ELR (cell line): ENCODE results near the gene LNX1.

Experiments used
- DNase-seq: peaks from one replicate; pipeline ENCODE4 v3.0.0-alpha.2; 2015; ENCODE audit warnings: low read depth

Gene LNX1

GRCh38 chr4:53591372-53591892 is at the start of gene LNX1:
LNX1 (minus strand) TSS chr4:53591486; CDS start chr4:53574002, 17,484 bp downstream.
- DNase-seq, result no peak

GRCh38 chr4:53640576-53641453 is 49.5 kb upstream of the LNX1 start:
- DNase-seq, result no peak

GRCh38 chr4:53638919-53639318 is 47.6 kb upstream of the LNX1 start:
- DNase-seq, result no peak

GRCh38 chr4:53637348-53637747 is 46.1 kb upstream of the LNX1 start:
- no peak for DNase-seq

GRCh38 chr4:53635697-53636483 is 44.6 kb upstream of the LNX1 start:
- DNase-seq, result no peak

GRCh38 chr4:53633608-53634007 is 42.3 kb upstream of the LNX1 start:
- no peak for DNase-seq

GRCh38 chr4:53629296-53629695 is 38.0 kb upstream of the LNX1 start:
- no peak for DNase-seq

- no peak for DNase-seq
These were observed 35.2 kb upstream of the LNX1 start for GRCh38 chr4:53626491-53626890.

- no peak for DNase-seq
These were observed 34.6 kb upstream of the LNX1 start for GRCh38 chr4:53625888-53626287.

GRCh38 chr4:53622739-53623151 is 31.5 kb upstream of the LNX1 start:
- DNase-seq, result peak; percentile 30

- DNase-seq, result peak; percentile 7
These were observed 29.7 kb upstream of the LNX1 start for GRCh38 chr4:53620956-53621355.

- no peak for DNase-seq
These were observed 28.1 kb upstream of the LNX1 start for GRCh38 chr4:53619431-53619830.

GRCh38 chr4:53618321-53618720 is 27.0 kb upstream of the LNX1 start:
- DNase-seq, result no peak

GRCh38 chr4:53617101-53617680 is 25.9 kb upstream of the LNX1 start:
- no peak for DNase-seq

GRCh38 chr4:53616219-53616618 is 24.9 kb upstream of the LNX1 start:
- no peak for DNase-seq

GRCh38 chr4:53614591-53614990 is 23.3 kb upstream of the LNX1 start:
- peak; percentile 11 for DNase-seq

- no peak for DNase-seq
These were observed 22.1 kb upstream of the LNX1 start for GRCh38 chr4:53613428-53613827.

GRCh38 chr4:53608649-53609048 is 17.4 kb upstream of the LNX1 start:
- DNase-seq, result no peak

- no peak for DNase-seq
These were observed 17.0 kb upstream of the LNX1 start for GRCh38 chr4:53608242-53608641.

GRCh38 chr4:53605783-53606182 is 14.5 kb upstream of the LNX1 start:
- no peak for DNase-seq

GRCh38 chr4:53602390-53602789 is 11.1 kb upstream of the LNX1 start:
- DNase-seq, result no peak

GRCh38 chr4:53601251-53601764 is 10.0 kb upstream of the LNX1 start:
- DNase-seq, result peak; percentile 21
